Right ventricle myocardium inferior (tissue), 1 donor: ENCODE measurements around the gene SUSD4. TPM values are rescaled to one million over a fixed set of nuclear protein-coding genes. Genes with fewer than 3 reads are reported as not detected.

Experiments used
- ATAC-seq: fragments of 200-7000 bp; cut with Tn5 transposase; one replicate; pipeline ENCODE4 v1.9.1; 2020; ENCODE audit warnings: mild to moderate bottlenecking, moderate library complexity
- DNase-seq: peaks from one replicate; pipeline ENCODE4 v3.0.0; 2021; ENCODE audit errors: missing footprints
- intact Hi-C: fragments of 100-400 bp; cut with DNase I; formaldehyde crosslinking; loops from one replicate; pipeline ENCODE4 v1.11.0; 2022
- total RNA-seq: library from RNA; stranded (reverse); fragmentation: NEBNext Ultra II Directional; extraction: Animal tissue kit (Norgen Biotek cat#: 25700); gene quantifications from one replicate; pipeline ENCODE4 v1.2.1, GENCODE V29; 2021
- donor health status: DM: no; HTN: yes; CAD: no; lungs with severe emphysema.

SUSD4 gene
- total RNA-seq, 1 donor from 2014 or later: 8.7 TPM

DNA sequence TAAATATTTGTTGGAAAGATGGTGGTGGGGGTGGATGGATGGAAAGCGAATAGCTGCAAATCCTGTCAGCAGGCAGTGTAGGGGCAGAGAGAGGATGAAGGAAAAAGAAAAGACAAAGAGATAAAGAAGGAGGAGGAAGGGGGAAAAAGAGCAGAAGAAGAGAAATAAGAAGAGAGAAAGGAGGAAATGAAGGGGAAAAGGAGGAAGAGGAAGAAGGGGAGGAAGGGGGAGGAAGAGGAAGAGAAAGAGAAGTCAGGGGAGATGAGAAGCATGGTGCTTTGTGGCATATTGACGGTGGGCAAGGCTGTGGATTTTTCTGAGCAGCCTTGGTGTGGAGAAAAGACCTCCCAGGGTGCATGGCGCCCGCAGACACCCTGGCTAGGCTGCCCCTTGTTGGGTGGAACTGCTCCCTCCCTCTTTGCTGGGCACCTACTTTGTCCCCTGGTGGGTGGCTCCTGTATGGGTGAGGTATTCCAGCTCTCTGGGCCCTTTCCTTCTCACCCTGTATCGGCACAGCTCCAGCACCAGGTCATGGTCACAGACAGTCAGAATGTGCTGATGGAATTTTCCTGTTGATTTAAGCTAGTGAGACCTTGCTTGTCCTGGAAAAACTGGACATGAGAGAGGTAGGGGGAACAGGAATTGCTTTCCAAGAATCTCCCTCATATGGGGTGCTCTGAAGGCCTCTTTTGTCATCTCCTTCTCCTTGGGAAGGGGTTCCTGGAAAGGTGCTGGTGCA is 175.2 kb downstream of the SUSD4 start:
- ATAC-seq: no peak

DNA sequence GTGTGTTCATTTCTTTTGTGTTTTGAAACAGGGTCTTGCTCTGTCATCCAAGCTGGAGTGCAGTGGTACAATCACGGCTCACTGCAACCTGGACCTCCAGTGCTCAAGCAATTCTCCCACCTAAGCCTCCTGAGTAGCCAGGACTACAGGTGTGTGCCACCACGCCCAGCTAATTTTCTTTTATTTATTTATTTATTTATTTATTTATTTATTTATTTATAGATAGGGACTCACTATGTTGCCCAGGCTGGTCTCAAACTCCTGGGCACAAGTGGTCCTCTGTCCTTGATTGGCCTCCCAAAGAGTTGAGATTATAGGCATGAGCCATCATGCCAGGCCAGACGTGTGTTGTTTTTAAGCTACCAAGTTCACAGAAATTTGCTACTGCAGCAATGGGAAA is 177.2 kb downstream of the SUSD4 start:
- ATAC-seq: no peak
- intact Hi-C loops: no loop called here
- no peak for DNase-seq

More for the DNA sequence above, 175.2 kb downstream of the SUSD4 start:
- intact Hi-C loops: no loop called here
- no peak for DNase-seq

DNA sequence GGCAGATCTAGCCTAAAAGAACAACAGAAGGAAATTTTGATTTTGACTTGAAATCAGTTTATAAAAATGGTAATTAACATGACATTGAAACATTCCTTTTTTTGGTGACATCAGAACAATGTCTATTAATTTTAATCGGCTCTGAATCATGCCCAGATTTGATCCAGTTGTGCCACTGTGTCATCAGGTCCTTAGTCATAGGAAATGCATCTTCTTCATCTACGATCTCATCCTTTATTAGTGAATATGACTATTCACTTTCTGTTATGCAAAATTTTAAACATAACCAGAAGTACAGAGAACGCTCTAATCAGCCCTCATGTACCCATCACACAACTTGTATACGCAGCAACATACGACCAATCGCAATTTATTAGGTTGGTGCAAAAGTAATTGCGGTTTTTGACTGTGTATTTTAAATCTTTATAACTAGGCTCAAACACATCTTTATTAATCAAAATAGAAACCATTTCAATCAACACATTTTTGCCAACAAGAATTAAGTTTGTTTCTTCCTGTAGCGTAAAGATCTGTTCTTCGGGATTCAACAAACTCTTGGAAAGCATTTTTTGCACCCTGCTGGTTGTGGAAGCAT is 180.6 kb downstream of the SUSD4 start:
- DNase-seq: no peak
- intact Hi-C loops: no loop called here
- ATAC-seq: no peak

DNA sequence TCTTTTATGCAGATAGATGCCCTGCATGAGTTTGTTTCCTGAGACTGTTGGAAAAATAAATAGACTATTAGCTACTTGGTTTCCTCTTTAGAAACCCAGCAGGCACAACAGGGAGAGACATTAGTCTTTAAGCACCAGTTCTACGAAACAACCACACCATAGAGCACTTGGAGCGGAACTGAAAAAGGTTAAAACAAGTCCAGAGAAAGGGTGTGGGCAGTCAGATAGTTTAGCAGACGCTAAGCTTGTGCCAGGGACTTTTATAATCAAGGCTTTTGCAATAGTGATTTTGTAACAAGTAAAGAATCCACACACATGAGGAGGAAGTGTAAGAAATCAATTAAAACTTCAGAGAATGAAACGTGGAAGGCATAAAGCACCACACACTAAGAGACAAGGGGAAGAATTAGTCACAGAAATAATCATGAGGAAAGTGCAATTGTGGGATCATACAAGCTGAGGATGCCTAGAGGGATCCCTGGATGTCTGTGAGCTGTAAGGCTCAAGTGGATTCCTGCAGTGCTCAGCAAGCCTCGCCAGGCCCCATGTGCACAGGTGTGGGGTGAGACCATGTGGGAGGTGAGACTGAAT is 183.2 kb downstream of the SUSD4 start:
- DNase-seq: no peak
- ATAC-seq: peak; percentile 88
- intact Hi-C loops: no loop called here

DNA sequence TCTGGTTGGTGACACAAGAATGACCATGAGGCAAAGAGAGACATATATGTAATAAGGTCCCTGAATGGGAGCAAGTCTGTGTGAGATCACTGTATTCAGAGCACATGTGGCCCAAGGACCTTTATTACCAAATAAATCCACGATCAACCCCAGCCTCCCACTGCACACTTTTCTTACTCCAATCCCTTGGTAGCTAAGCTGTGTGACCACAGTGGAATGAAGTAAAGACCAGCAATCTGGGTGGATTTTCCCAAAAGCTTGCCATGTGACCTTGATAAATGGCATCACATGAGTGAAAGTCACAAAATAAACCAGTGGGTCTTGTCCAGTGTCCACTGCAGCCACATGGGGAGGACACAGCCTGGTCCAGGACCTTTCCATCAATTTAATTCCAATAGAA is 184.2 kb downstream of the SUSD4 start:
- DNase-seq (no peak), ATAC-seq (no peak)
- intact Hi-C loops: no loop called here

DNA sequence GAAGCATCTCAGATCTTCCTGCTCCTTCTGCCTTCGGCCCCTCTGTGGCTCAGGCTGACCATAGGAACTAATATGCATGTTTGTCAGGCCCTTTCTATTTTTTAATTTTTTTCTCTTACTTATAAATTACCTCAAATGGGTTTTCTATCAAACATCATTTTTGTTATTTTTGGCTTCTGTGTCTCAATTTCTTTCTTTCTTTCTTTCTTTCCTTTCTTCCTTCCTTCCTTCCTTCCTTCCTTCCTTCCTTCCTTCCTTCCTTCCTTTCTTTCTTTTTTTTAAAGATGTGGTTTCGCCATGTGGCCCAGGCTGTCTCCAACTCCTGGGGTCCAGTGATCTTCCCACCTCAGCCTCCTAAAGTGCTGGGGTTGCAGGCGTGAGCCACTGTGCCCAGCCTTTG is 184.7 kb downstream of the SUSD4 start:
- intact Hi-C loops: no loop called here
- ATAC-seq (no peak), DNase-seq (no peak)

DNA sequence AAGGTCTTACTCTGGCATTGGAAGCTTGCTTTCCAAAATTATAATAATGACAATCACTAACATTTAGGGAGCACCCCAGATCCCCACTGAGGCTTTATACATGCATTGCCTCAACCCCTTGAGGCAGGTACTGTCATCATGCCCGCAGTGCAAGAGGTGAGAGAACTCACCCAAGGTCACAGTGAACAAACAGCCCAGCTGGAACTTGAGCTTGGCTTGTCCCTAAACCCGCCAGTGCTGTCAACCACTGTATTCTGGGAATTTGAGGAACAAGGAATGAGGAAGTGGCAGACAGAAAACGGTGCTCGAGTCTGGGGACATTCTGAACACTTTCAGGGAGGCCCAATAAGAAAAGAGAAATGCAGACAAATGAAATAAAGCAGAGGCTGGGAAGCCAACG is 186.3 kb downstream of the SUSD4 start:
- DNase-seq: no peak
- ATAC-seq: peak; percentile 42
- intact Hi-C loops: no loop called here

DNA sequence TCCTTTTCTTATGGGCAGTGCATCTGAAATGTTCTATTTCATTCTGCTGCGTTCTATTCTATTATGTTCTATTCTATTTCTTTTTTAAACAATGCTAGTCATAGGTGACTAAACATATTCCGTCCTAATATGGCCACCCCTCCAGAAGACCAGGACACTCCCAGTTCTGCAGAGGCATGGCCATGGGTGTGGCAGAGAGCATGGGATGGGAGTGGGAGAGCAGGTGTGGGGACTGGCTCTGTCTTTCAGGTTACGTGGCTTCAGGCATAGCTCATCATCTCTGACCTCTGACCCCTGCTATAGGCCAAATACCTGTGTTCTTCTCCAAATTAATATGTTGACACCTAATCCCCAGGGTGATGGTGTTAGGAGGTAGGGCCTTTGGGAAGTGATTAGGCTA is 187.5 kb downstream of the SUSD4 start:
- ATAC-seq: no peak
- DNase-seq: no peak
- intact Hi-C loops: no loop called here

DNA sequence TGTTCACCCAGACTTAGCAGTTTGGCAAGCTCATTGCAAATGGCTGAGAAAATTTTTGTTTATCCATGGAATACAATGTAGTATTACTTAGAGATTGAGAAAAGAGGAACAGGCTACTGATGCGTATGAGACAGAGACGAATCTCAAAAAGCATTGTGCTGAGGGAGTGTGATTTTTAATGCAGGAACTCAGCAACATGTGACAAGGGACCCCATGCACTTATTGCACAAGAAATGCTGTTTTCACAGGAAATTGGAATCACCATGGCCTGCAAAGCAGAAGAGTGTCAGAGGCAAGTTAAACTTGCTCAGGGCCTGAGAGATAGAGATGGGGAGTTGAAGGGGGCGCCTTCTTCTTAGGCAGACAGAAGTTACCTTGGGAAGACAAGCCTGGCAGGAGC is 188.3 kb downstream of the SUSD4 start:
- no peak for DNase-seq
- intact Hi-C loops: no loop called here
- ATAC-seq: peak; percentile 67

DNA sequence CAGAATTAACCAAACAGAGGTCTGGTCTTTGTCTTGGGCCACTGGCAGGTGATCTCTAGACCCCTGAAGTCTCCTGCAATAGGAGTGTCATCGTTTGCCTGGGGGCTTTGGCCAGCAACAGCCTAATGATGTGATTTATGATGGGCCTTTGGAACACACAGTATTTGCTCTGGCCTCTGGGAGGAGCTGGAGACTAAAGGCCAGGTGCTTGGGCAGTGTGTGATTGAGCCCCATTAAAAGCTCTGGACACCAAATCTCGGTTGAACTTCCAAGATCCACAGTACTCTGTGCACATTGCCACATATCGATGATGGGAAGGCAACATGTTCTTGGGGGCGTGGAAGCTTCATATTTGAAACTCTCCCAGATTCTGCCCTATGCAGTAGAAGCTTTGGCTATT is 188.9 kb downstream of the SUSD4 start:
- ATAC-seq: peak; percentile 78
- intact Hi-C loops: no loop called here
- no peak for DNase-seq

Other genes with a start within 250 kb of the SUSD4 start
- 3.1 TPM for gene TLR5, start 220.9 kb downstream of the SUSD4 start, total RNA-seq
- gene CCDC185, start 29.2 kb upstream of the SUSD4 start, total RNA-seq: not detected